ENCODE measurements around the gene ARMH2. TPM values are rescaled to one million over a fixed set of nuclear protein-coding genes. Genes with fewer than 3 reads are reported as not detected.

The ARMH2 gene
- total and polyA plus RNA-seq, 10 of the 15 experiments (the other 5 are each of a cell fraction or from before 2014, with no cell fraction given) = 0.18 to 0.46 TPM; not detected in 8

GRCh38 chr6:24779416-24780016 is 19.2 kb downstream of the ARMH2 start (continued):
- TF ChIP-seq ATF2 (IDR thresholded peaks at IDR 0.05; ENCODE audit: low read length) = peak; percentile 74; the same call in 1 of the 2 replicates
- no peak for TF ChIP-seq RB1 (IDR thresholded peaks at IDR 0.05; ENCODE audit: borderline replicate concordance)
- no peak for TF ChIP-seq RUNX3 (IDR thresholded peaks at IDR 0.05; ENCODE audit: low read length)
- TF ChIP-seq MXI1 (IDR thresholded peaks at IDR 0.05; ENCODE audit: low read depth, low read length) = peak; percentile 53; the same call in 1 of the 2 replicates
- peak; percentile 49; the same call in 1 of the 2 replicates for TF ChIP-seq ATF7 (IDR thresholded peaks at IDR 0.05; ENCODE audit: low read depth)
- TF ChIP-seq ZBTB40 (IDR thresholded peaks at IDR 0.05; ENCODE audit: borderline replicate concordance) = no peak
- no peak for TF ChIP-seq PRDM15 (CRISPR knock-in tag; IDR thresholded peaks at IDR 0.05)
- no peak for TF ChIP-seq ELK1 (IDR thresholded peaks at IDR 0.05; ENCODE audit: low read depth, low read length)
- no peak for TF ChIP-seq BHLHE40 (IDR thresholded peaks at IDR 0.05; ENCODE audit: borderline replicate concordance in 1 of 2, low read depth in 2 of 2, low read length in 1 of 2)
- TF ChIP-seq WRNIP1 (IDR thresholded peaks at IDR 0.05; ENCODE audit: borderline replicate concordance, low read depth, low read length) = no peak
- peak; percentile 98 for TF ChIP-seq CUX1 (IDR thresholded peaks at IDR 0.05; ENCODE audit: insufficient replicate concordance, low read depth, low read length)
- no peak for TF ChIP-seq YY1 (IDR thresholded peaks at IDR 0.05; ENCODE audit: low read depth, low read length)

Data from GM12878 (cell line).